HG02973 (cell line): ENCODE results near the gene ACSL6.
A peak's percentile ranks its signal among the peaks of the same experiment; 100 is the strongest.

Experiments used
- ATAC-seq: cut with Tn5 transposase; IDR thresholded peaks from one replicate; pipeline ENCODE4 v1.9.1; 2021; ENCODE audit warnings: moderate library complexity; ENCODE audit not compliant: unreplicated experiment

Gene ACSL6

DNA sequence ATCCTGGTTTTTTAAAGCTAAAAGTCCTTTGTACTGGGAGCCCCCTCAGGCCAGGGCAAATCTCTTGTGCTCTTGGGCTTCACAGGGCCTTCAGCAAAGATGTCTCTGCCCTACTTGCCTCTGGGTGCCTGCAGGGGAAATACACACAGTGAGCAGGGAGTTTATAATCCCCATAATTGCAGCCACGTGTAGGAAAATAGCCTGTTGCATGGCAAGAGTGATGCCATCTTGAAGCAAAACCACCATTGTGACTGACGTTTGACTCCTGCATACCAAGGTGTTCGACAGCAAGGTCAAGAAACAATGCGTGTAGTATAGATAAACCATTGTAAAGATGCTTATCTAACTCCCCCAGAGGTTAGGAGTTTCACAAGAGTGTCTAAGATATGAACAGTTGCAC lies 37.6 kb upstream of the ACSL6 start:
- ATAC-seq = no peak

DNA sequence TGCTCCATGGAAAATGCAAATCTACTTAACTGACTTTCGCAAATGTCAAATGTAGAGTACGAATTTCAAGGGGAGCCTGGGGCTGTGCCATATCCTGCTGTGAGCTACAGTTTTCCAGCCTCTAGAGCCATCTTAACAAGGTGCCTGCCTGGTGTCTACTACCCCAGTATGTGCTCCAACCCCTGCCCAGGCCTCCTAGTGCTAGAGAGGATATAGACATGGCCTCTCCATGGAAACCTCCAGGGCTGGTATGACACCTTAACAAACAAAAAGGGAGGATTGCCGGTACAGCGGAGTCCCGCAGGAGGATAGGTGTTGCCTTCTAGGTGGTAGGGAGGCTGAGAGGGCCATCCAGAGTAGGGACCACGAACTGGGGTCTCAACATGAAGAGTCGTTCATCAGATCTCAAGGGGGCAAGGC lies 35.4 kb upstream of the ACSL6 start:
- ATAC-seq = no peak

DNA sequence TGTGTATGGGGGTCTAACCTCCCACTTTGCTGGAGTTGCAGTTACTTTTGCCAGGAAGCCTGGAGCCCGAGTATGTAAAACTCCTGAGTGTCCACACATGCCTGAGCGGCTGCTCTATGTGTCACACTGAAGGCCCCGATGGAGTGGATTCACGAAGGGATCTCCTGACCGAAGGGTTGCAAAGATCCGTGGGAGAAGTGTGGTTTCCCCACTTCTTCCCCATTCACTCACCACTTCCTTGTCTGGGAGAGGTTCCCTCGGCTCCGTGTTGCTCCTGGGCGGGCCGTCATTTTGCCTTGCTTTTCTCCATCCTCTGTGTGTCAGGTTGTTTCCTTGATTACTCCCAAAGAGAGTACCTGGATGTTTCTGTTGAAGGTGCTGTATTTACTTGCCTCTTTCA lies 32.7 kb upstream of the ACSL6 start:
- no peak for ATAC-seq

DNA sequence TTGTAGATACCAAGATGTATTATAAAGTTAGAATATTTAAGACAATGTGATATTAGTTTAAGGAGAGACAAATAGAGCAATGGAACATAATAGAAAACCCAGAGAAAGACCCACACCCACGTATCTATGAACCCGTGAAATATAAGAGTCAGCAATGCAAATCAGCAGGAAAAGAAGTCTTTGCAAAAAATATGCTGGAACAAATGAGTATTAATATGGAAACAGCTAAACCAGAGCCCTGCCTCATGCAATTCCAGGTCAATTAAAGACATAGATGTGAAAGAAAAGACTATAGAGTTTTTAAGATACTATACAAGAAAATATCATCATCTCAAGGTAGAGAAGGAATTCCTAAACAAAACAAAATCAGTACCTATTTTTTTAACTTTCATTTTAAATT lies 25.9 kb upstream of the ACSL6 start:
- no peak for ATAC-seq

DNA sequence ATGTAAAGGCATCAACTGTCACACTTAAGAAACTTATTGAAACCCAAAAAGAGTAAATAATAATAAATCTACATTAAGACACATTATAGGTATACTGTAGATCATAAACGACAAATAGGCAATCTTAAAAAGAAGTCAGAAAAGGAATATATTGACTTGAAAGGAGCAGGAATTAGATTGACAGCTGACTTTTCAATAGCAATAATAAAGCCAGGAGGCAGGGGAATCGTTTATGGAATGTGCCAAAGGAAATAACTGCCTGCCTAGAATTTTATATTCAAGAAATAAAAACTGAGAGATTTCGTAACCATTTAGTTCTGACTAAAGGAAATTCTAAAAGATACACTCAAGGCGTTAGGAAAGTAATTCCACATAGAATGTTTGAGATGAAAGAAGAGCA lies 21.7 kb upstream of the ACSL6 start:
- ATAC-seq = no peak

DNA sequence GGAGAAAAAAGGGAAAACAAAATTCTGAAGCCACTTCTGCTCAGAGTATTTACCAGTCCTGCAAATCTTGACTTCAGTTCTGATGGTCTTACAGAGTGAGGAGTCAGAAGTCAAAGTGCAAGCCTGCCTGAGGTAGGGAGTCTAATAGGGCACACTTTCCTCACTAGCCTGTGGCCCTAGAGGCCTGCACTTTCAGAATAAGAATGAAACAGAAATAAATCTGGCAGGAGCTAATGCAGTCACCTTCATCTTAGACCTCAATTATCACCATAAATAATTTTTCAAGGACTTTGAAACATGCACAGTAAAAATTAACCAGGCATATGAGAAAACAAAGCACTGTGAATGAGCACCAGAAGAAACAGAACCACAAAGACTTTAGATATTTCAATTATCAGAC lies 20.7 kb upstream of the ACSL6 start:
- ATAC-seq = no peak

DNA sequence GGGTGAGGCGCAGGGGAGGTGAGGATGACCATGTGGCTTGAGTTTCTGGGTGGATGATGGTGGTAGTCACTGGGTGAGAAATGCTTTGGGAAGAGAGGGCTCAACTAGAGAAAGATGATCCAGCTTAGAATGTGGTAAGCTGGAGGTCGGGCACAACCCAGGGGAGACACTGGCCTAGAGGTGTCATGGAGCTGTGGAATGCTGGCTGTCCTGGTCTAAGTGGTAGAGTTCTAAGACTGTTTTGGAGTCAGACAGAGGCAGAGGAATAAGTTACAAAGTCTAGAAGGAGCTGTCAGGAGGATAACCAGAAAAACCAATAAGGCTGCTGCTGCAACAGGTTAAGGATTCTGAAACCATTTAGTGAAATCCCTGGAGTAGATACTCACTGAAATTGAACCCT lies 19.2 kb upstream of the ACSL6 start:
- ATAC-seq = no peak

DNA sequence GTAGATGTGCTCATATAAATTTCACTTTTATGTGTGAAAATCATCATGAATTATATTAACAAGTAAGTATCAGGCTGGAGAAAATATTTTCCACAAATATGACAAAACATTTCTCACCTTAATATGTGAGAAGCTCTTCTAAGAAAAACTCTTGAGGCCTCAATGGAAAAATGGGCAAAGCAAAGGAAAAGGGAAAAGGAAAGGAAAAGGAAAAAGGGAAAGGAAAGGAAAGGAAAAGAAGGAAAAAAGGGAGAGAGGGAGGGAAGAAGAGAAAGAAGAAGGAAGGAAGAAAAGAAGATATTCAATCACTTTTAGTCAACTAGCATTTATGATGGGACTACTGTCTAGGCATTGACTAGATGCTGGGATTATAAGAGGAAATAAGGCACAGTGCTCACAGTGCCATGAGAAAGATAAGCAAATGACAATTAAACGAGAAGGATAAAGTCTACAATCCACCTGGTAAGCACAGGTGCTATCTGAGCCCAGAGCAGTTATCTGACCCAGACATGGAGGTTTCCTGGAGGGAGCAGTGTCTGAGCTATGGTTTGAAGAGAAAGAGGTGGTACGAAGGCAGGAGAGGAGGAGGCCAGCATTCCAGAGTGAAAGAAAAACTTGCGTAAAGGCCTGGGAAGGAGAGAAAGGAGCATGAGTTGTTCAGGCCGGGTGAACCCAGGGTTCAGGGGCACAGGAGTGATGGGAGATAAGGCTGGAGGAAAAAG lies 18.3 kb upstream of the ACSL6 start:
- no peak for ATAC-seq

DNA sequence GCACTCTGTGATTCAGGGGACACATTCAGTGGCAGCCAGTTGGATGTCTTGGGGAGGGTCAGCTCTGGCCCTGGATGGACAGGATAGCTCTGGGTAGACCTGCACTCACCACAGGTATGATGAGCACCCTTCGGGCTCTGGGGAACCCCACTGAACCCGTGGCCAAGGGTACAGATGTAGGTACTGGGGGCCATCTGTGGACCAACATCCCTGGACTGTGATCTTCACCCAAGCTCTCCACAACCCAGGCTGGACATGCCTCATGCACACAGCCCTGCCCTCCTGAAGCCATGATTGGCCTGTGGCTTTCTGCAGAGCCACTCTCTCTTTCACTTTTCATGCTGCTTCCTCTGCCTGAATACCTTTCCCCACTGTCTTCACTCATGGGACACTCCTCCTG lies 15.6 kb upstream of the ACSL6 start:
- ATAC-seq = peak; percentile 46

DNA sequence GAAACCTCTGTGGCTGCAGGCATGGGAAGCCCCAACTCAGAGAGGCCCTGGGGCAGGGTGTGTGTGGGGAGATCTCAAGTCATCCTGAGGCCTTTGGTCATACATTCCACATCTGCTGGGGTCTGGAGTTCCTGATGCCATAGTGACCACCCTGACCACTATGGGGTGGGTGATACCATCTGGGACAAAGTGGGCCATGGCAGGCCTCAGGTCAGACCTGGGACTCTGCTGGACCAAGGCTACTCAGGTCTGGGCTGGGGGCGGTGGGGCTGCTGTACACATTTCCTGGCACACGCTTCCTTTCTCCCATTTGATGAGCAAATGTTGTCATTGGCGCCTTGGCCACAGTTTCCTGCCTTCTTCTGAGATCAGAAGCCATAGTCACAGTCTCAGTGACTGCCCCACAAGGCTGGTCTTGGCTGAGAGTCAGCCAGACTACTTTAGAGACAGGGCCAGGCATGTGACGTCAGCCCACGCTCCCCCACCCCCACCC lies 15.1 kb upstream of the ACSL6 start:
- no peak for ATAC-seq

DNA sequence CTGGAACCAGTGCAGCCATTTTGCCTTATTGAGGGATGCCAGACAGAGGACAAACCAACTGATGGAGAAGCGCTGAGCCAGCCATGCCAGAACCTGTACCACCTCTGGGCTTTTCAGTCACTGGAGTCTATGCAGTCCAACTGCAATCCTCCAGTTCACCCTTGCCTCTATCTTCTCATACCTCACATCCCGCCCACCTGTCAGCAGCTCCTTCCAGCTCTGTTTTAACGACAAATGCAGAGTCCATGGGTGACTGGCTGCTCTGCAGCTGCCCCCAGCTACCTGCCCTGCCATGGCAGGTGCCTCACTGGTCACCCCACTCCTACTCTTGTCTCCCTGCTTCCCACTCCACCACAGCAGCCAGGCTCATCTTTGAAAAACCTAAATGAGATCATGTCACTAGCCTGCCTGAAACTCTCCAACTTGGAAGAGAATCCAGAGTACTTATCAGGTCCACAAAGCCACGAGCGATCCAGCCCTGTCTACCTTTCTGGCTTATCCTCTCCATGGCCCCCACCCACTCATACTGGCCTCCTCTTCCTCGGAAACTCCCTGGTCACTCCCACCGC lies 14.0 kb upstream of the ACSL6 start:
- no peak for ATAC-seq

DNA sequence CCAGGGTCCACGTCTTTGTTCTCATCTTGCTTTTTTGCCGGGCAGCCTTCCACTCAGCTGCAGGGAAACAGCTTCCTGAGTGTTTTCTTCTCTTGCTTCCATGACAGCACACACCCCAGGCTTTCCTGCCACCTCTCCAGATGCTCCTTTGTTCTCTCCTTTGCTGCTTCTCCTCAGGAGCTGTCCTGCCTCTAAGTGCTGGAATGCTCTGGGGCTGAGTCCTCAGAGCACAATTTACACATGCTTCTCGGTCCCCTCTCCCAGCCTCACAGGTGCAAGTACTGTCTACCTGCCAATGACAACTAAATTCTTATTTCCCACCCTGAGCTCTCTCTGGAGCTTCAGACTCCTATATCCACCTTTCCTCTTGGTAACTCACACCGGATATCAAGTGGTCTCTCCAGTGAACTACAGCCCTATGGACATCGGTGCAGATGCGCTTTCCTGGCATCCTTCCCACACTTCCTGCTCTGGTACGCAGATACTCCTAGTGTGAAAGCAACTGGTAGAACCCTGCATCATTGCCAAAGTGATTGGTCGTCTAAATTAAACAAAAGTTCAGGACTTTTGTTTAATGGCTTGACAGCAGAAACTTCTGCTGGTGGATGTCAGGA lies 13.4 kb upstream of the ACSL6 start:
- ATAC-seq = no peak

DNA sequence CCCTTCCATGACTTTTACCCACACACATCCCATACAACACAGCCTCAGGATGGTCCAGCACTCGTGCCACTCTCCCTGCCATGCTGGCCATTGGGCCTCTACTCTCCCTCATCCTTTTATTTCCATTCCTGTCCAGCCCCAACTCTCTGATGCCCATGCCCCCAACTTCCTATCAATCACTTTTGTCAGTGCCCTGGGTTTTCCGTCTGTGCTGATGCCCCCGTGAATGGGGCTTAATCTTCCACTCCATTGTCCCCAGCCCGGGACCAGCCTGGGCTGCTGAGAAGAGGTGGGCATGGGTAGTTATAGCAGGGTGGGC lies 12.6 kb upstream of the ACSL6 start:
- no peak for ATAC-seq

DNA sequence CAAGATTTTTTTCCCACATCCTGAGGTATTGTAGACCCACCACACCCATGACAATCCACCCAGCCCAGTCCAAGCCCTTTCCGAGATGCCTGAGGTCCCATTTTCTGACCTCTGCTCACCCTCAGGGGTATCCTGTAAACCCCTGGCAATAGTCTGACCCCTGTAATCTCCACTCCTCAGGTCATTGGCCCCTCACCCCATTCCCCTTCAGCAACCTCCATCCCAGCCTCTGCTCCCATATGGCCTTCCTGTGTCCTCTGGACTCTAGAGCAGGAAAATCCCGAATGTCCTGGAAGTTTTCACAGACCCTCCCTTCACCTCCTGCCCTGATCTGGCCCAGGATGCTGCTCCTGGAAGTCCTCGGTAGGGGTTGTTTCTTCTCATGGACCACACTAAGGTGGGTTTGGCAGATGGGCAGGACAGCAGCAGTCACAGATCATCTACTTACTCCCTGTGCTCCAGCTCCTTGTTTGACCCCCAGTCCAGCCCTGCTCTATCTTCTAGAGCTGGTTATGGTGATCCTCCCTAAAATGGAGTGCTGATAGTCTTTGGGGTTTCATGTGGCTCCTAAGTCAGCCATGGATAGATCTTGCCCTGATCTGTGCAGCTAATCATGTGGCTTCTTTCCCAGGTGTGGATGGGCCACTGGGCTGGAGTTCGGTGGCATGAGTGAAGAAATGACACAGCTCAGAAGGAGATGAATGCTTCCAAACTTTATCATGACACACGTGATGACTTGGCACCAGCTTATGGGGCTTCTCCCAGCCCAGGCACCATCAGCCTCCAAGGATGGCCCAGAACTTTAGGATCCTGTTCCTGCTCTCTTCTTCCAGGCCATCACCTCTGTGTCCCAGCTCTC lies 12.0 kb upstream of the ACSL6 start:
- ATAC-seq = no peak

DNA sequence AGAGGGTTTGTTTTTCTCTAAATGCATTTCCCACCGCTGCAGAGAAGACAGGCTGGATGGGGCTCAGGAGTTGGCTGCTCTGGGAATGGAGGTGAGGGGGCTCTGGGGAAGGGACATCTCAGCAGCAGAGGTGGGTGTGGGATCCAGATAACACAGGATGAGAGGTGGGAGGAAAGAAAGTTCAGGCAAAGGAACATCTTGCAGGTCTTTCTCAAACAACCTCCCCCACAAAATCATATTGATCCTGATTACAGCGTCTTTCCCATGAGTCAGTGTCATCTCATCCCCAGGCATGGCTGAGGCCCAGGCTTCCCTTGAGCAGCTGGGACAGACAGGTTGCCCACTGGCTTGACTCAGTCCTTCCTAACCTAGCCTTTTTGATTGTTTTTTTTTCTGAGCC lies 11.3 kb upstream of the ACSL6 start:
- ATAC-seq = no peak

DNA sequence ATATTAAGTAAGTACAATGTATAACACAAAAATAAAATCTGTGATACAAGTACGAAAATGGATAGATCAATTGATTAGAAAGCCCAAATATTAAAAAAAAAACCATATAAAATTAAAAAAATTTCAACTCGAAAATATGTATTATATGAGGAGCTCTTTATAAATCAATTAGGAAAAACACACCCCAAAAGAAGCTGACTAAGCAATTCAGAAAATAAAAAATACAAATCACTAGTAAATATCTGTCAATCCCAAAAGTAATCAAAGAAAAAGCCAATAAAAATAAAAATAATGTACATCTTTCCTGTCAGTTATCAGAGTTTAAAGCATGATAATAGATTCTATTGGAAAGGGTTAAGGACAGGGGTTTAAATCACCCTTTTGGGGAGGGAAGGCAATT lies 10.2 kb upstream of the ACSL6 start:
- no peak for ATAC-seq

DNA sequence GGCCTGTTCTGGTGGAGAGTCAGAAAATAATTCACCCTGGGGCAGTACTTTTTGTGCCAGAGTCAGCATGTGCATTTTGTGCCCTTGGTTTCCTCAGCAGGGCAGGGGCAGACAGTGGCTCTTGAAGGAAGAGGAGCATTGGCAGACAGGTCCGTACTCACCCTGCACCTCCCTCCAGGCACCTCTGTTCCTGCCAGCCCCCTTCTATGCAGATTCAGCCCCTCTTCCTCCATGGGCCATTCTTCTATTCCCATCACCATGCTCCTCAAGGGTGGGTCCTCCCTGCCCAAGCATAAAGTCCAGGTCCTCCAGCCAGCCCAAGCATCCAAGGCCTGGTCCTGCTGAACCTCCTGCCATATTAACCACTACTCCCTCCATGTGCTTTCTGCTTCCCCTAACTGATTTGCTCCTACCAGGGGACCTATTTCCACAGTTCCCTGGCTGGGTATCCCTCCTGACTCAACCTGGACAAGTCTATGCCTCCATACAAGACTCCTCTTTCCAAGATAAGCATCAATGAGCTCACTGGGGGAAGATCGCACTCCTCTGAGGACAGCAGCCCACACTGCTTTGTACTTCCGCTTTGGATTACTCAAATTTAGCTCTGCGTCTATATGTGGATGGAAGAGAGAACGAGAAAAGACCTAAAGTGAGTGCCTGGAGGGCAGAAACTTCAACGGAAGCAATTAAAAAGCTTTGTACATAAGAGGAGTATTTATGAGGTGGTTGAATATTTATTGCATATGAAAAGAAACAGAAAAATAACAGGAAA lies 9.3 kb upstream of the ACSL6 start:
- ATAC-seq = peak; percentile 11

DNA sequence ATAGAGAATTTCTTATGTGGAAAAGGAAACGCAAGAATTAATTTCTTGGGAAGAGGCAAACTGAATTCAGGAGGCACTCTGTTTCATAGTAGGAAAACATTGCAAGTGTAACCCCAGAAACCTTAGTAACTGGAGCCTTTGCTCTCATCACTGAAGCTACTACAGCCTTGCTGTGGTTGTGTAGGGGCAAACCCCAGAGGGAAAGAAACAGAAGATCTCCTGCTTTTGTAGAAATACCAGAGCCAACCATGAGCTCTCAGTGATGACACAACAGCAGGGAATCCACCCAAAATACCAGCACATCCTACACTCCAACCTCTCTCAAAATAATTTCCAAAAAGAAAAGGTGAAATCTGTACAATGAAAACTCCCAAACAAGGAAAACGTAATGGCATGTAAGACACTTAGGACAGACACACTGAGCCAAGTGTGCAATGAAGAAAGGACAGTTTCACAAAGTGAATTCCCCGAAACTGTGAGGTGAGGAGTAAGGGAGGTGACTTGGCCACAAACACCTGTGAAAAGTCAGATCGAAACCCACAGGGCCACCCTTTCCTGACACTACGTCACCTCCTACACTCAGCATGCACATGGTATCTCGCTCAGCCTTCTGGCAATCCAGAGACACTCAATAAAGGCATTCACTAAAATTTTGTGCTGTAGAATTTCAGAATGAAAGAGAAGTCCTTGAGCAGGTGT lies 8.5 kb upstream of the ACSL6 start:
- ATAC-seq = peak; percentile 95

DNA sequence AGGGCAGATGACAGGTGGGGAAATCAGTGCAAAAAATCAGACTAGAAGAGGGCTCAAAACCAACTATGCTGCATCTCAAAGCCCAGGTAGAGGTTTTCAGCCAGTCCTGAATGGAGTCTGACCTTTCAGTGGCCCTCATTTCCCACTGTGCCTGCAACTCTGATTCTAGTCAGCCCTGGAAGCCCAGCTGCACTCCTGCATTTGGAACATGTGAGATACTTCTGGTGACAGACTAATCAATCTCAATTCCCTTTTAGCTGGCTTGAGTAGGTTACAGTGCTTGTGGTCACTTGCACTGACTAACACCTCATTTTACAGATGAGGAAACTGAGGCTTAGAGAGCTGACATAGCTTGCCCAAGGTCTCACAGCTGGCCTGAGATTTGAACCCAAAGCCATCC lies 7.9 kb upstream of the ACSL6 start:
- ATAC-seq = peak; percentile 18
